ENCODE measurements around the gene QKI. TPM values are rescaled to one million over a fixed set of nuclear protein-coding genes. Genes with fewer than 3 reads are reported as not detected.
A peak's percentile ranks its signal among the peaks of the same experiment; 100 is the strongest.

Gene QKI
- total and polyA plus RNA-seq, 10 of the 15 experiments (the other 5 are each of a cell fraction or from before 2014, with no cell fraction given): 4.7 to 72.5 (median 38.9) TPM

DNA sequence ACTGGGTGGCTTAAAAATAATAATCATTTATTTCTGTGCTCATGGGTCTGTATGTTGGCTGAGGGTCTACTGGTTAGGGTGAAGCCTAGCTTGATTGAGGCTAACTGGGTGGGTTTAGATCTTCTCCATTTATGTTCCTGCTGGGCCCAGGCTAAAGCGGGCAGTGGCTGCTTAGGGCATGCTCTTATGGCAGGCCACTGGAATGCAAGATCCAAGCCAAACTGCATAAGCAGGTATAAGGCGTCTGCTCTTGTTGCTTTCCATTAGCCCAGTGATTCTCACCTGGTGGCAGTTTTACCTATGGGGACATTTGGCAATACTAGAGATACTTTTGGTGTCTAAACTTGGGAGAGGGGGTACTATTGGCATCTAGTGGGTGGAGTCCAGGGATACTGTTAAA, 44.5 kb downstream of the QKI start:
- no peak overlapping the region for H3K9ac ChIP-seq (ENCODE audit: control insufficient read depth, insufficient read depth, low read length)
- TF ChIP-seq, protein P1, sequence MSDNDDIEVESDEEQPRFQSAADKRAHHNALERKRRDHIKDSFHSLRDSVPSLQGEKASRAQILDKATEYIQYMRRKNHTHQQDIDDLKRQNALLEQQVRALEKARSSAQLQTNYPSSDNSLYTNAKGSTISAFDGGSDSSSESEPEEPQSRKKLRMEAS (IDR thresholded peaks at IDR 0.05; ENCODE audit: low read depth, low read length): no peak
- TF ChIP-seq CHD1 (IDR thresholded peaks at IDR 0.05; ENCODE audit: low read depth, low read length) (no peak), CBFB (IDR thresholded peaks at IDR 0.05; ENCODE audit: low read depth) (no peak), ZNF24 (IDR thresholded peaks at IDR 0.05) (no peak), JUNB (IDR thresholded peaks at IDR 0.05) (no peak), RUNX3 (IDR thresholded peaks at IDR 0.05; ENCODE audit: low read length) (no peak), ESRRA (IDR thresholded peaks at IDR 0.05; ENCODE audit: low read length) (no peak), SMAD1 (IDR thresholded peaks at IDR 0.05; ENCODE audit: low read depth, partially characterized antibody) (no peak), TCF3 (IDR thresholded peaks at IDR 0.05; ENCODE audit: borderline replicate concordance, insufficient read depth, low read depth, low read length) (no peak), CREB1 (IDR thresholded peaks at IDR 0.05; ENCODE audit: low read depth) (no peak), ZBED1 (IDR thresholded peaks at IDR 0.05; ENCODE audit: borderline replicate concordance) (no peak), RFX5 (IDR thresholded peaks at IDR 0.05; ENCODE audit: low read depth, low read length) (no peak), STAT1 (conservative IDR thresholded peaks at IDR 0.05) (no peak), NFIC (IDR thresholded peaks at IDR 0.05; ENCODE audit: low read depth, low read length) (no peak), GABPA (IDR thresholded peaks at IDR 0.05; ENCODE audit: low read depth) (no peak), SREBF2 (IDR thresholded peaks at IDR 0.05; ENCODE audit: low read length) (no peak), IKZF1 (conservative IDR thresholded peaks at IDR 0.05) (no peak), RB1 (IDR thresholded peaks at IDR 0.05; ENCODE audit: borderline replicate concordance) (no peak), ZNF384 (IDR thresholded peaks at IDR 0.05; ENCODE audit: borderline replicate concordance, low read depth, low read length) (no peak)
- TF ChIP-seq, protein P2, sequence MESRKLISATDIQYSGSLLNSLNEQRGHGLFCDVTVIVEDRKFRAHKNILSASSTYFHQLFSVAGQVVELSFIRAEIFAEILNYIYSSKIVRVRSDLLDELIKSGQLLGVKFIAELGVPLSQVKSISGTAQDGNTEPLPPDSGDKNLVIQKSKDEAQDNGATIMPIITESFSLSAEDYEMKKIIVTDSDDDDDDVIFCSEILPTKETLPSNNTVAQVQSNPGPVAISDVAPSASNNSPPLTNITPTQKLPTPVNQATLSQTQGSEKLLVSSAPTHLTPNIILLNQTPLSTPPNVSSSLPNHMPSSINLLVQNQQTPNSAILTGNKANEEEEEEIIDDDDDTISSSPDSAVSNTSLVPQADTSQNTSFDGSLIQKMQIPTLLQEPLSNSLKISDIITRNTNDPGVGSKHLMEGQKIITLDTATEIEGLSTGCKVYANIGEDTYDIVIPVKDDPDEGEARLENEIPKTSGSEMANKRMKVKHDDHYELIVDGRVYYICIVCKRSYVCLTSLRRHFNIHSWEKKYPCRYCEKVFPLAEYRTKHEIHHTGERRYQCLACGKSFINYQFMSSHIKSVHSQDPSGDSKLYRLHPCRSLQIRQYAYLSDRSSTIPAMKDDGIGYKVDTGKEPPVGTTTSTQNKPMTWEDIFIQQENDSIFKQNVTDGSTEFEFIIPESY (IDR thresholded peaks at IDR 0.05): no peak
- no peak for FAIRE-seq
- H3K27me3 ChIP-seq (replicated peaks in 1 of 2; ENCODE audit: control insufficient read depth in 2 of 2, insufficient read depth in 2 of 2, low read length in 1 of 2): no peaks in the 10 kb centered on the region
- ChIA-PET RAD21 (ENCODE audit: unreplicated experiment) (no interaction called here), POLR2A (no interaction called here), CTCF (no interaction called here), SMC1A (ENCODE audit: uncharacterized antibody, unreplicated experiment) (interaction anchor here (1.3 to 1.6 kb wide), 2 partner anchors 10 to 18 kb away, joined by 3 to 6 read pairs; no protein-coding TSS in a partner anchor)
- no peak for ATAC-seq
- no peak overlapping the region; the same call in 1 of the 2 replicates for H3K4me2 ChIP-seq (ENCODE audit: control insufficient read depth, insufficient read depth)
- no TSS peak for BruUV-seq (replicated peaks)
- H3K4me3 ChIP-seq: no peak overlapping the region
- in situ Hi-C loops (cut with MboI) (no loop called here), intact Hi-C loops (cut with micrococcal nuclease; ENCODE audit: unreplicated experiment) (no loop called here)
- H3K36me3 ChIP-seq (ENCODE audit: control insufficient read depth in 2 of 2, insufficient read depth in 2 of 2, low read length in 1 of 2): peaks cover 1 to 10% of the 10 kb centered on the region in 2 experiments; a peak in 3 of 4 replicates
- peaks cover 2% of the 10 kb centered on the region; the same call in 2 of the 3 replicates for H3K9me3 ChIP-seq (replicated peaks; ENCODE audit: control insufficient read depth, insufficient read depth, low read length)
- H3K4me1 ChIP-seq (ENCODE audit: control insufficient read depth, insufficient read depth, low read length): peaks cover 25% of the 10 kb centered on the region
- peak overlapping the region; percentile 81 for H3K27ac ChIP-seq (ENCODE audit: control insufficient read depth, insufficient read depth)
- no peaks in the 10 kb centered on the region for H4K20me1 ChIP-seq (ENCODE audit: control insufficient read depth, insufficient read depth)
- H2AFZ ChIP-seq (ENCODE audit: control insufficient read depth, low read depth, low read length): no peak overlapping the region
- 91% methylated on average over 2 of the region's 2 CpGs for WGBS (ENCODE audit: insufficient coverage, insufficient replicate concordance, low lambda C conversion rate, missing lambda C conversion rate)
- peaks cover 74% of the 10 kb centered on the region for H3K79me2 ChIP-seq (ENCODE audit: control insufficient read depth, insufficient read depth, low read length)
- no peak for DNase-seq (ENCODE audit: low read depth, low spot score)
